GM12891 (cell line): ENCODE data around the gene TUT4.

ENCODE experiments used
- POLR2A ChIP-seq: IDR thresholded peaks from 2 replicates; pipeline ENCODE4 v1.6.1; 2011; ENCODE audit warnings: low read depth, low read length, control low read depth
- POLR2AphosphoS5 ChIP-seq: IDR thresholded peaks from 2 replicates; pipeline ENCODE4 v1.6.1; 2011; ENCODE audit warnings: low read depth, low read length, control low read depth
- POU2F2 ChIP-seq: IDR thresholded peaks from 2 replicates; pipeline ENCODE4 v1.6.1; 2011; ENCODE audit warnings: low read depth, mild to moderate bottlenecking, control low read depth, low read length, moderate library complexity
- TAF1 ChIP-seq: IDR thresholded peaks from 2 replicates; pipeline ENCODE4 v1.6.1; 2011; ENCODE audit warnings: low read depth, low read length, control low read depth

DNA sequence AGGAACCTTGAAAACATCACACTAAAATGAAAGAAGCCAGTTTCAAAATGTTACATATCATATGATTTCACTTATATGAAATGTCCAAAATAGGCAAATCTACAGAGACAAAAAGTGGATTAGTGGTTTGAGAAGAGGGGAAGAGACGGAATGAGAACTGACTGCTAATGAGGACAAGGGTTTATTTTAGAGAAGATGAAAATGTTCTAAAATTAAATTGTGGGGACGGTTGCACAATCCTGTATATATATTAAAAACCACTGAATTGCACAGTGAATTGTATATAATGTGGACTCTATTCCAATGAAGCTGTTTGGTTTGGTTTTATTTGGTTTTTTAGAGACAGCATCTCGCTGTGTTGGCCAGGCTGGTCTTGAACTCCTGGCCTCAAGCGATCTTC lies 112.9 kb downstream of the TUT4 start:
- TF ChIP-seq POU2F2 (no peak), POLR2AphosphoS5 (no peak), POLR2A (no peak), TAF1 (no peak)
